Measurements from ENCODE around the gene LMO3.

Gene LMO3

GRCh38 chr12:16599081-16599480, 6.9 kb downstream of the LMO3 start:
- Histone ChIP-seq H2AFZ (ENCODE audit: low read length) (no peak overlapping the region), H3K9me3 (replicated peaks; ENCODE audit: insufficient read depth, low read length) (no peaks in the 10 kb centered on the region), H3K4me2 (ENCODE audit: low read depth, low read length) (no peak overlapping the region), H3K4me3 (ENCODE audit: low read length) (no peak overlapping the region), H3K27me3 (replicated peaks; ENCODE audit: insufficient read depth, low read length) (no peaks in the 10 kb centered on the region), H3F3A (ENCODE audit: insufficient read depth, low read length) (no peaks in the 10 kb centered on the region), H3K9ac (ENCODE audit: low read length) (no peak overlapping the region), H3K36me3 (replicated peaks; ENCODE audit: insufficient read depth, low read length) (no peaks in the 10 kb centered on the region), H4K20me1 (ENCODE audit: insufficient read depth, low read length) (no peaks in the 10 kb centered on the region), H3K4me1 (ENCODE audit: low read length) (no peaks in the 10 kb centered on the region), H3K27ac (ENCODE audit: low read length) (no peak overlapping the region), H3K9me2 (replicated peaks; ENCODE audit: insufficient read depth, low read length) (no peaks in the 10 kb centered on the region), H3K79me2 (ENCODE audit: low read length) (no peaks in the 10 kb centered on the region)
- TF ChIP-seq CTCF (IDR thresholded peaks at IDR 0.05; ENCODE audit: low read length) (no peak), EZH2 (optimal IDR thresholded peaks at IDR 0.05; ENCODE audit: low read depth, low read length) (no peak), EZH2phosphoT487 (IDR thresholded peaks at IDR 0.05; ENCODE audit: low read length) (no peak)
- DNase-seq, result no peak

GRCh38 chr12:16594797-16595196, 11.2 kb downstream of the LMO3 start:
- TF ChIP-seq CTCF (IDR thresholded peaks at IDR 0.05; ENCODE audit: low read length), result no peak
- no peak for TF ChIP-seq EZH2 (optimal IDR thresholded peaks at IDR 0.05; ENCODE audit: low read depth, low read length)
- TF ChIP-seq EZH2phosphoT487 (IDR thresholded peaks at IDR 0.05; ENCODE audit: low read length), result no peak
- H3K9ac ChIP-seq (ENCODE audit: low read length), result no peak overlapping the region
- no peaks in the 10 kb centered on the region for H3F3A ChIP-seq (ENCODE audit: insufficient read depth, low read length)
- no peak overlapping the region for H3K4me3 ChIP-seq (ENCODE audit: low read length)
- H3K27ac ChIP-seq (ENCODE audit: low read length), result no peak overlapping the region
- no peak overlapping the region for H2AFZ ChIP-seq (ENCODE audit: low read length)
- H3K4me2 ChIP-seq (ENCODE audit: low read depth, low read length), result no peak overlapping the region
- H3K36me3 ChIP-seq (replicated peaks; ENCODE audit: insufficient read depth, low read length), result no peaks in the 10 kb centered on the region
- no peaks in the 10 kb centered on the region for H4K20me1 ChIP-seq (ENCODE audit: insufficient read depth, low read length)
- H3K79me2 ChIP-seq (ENCODE audit: low read length), result no peaks in the 10 kb centered on the region
- DNase-seq, result no peak
- no peaks in the 10 kb centered on the region for H3K9me3 ChIP-seq (replicated peaks; ENCODE audit: insufficient read depth, low read length)
- H3K4me1 ChIP-seq (ENCODE audit: low read length), result no peaks in the 10 kb centered on the region
- no peaks in the 10 kb centered on the region for H3K27me3 ChIP-seq (replicated peaks; ENCODE audit: insufficient read depth, low read length)
- H3K9me2 ChIP-seq (replicated peaks; ENCODE audit: insufficient read depth, low read length), result no peaks in the 10 kb centered on the region

GRCh38 chr12:16593546-16593945, 12.4 kb downstream of the LMO3 start:
- H3K4me2 ChIP-seq (ENCODE audit: low read depth, low read length), result no peak overlapping the region
- H3K9me3 ChIP-seq (replicated peaks; ENCODE audit: insufficient read depth, low read length), result no peaks in the 10 kb centered on the region
- no peak overlapping the region for H3K27ac ChIP-seq (ENCODE audit: low read length)
- no peaks in the 10 kb centered on the region for H3K27me3 ChIP-seq (replicated peaks; ENCODE audit: insufficient read depth, low read length)
- H3K79me2 ChIP-seq (ENCODE audit: low read length), result no peaks in the 10 kb centered on the region
- no peak overlapping the region for H3K9ac ChIP-seq (ENCODE audit: low read length)
- no peak for DNase-seq
- H3F3A ChIP-seq (ENCODE audit: insufficient read depth, low read length), result no peaks in the 10 kb centered on the region
- no peak overlapping the region for H2AFZ ChIP-seq (ENCODE audit: low read length)
- H3K4me3 ChIP-seq (ENCODE audit: low read length), result no peak overlapping the region
- no peaks in the 10 kb centered on the region for H3K9me2 ChIP-seq (replicated peaks; ENCODE audit: insufficient read depth, low read length)
- TF ChIP-seq EZH2phosphoT487 (IDR thresholded peaks at IDR 0.05; ENCODE audit: low read length) (no peak), EZH2 (optimal IDR thresholded peaks at IDR 0.05; ENCODE audit: low read depth, low read length) (no peak), CTCF (IDR thresholded peaks at IDR 0.05; ENCODE audit: low read length) (no peak)
- H3K36me3 ChIP-seq (replicated peaks; ENCODE audit: insufficient read depth, low read length), result no peaks in the 10 kb centered on the region
- no peaks in the 10 kb centered on the region for H3K4me1 ChIP-seq (ENCODE audit: low read length)
- no peaks in the 10 kb centered on the region for H4K20me1 ChIP-seq (ENCODE audit: insufficient read depth, low read length)

All from MM.1S (cell line).